Measurements from ENCODE around the gene ZBTB25.
A peak's percentile ranks its signal among the peaks of the same experiment; 100 is the strongest.
"Not testable (repeated sequence)": the region's sequence is repeated elsewhere in the genome, so short reads cannot be mapped to it uniquely, and the experiment has no call there.

Gene ZBTB25

DNA sequence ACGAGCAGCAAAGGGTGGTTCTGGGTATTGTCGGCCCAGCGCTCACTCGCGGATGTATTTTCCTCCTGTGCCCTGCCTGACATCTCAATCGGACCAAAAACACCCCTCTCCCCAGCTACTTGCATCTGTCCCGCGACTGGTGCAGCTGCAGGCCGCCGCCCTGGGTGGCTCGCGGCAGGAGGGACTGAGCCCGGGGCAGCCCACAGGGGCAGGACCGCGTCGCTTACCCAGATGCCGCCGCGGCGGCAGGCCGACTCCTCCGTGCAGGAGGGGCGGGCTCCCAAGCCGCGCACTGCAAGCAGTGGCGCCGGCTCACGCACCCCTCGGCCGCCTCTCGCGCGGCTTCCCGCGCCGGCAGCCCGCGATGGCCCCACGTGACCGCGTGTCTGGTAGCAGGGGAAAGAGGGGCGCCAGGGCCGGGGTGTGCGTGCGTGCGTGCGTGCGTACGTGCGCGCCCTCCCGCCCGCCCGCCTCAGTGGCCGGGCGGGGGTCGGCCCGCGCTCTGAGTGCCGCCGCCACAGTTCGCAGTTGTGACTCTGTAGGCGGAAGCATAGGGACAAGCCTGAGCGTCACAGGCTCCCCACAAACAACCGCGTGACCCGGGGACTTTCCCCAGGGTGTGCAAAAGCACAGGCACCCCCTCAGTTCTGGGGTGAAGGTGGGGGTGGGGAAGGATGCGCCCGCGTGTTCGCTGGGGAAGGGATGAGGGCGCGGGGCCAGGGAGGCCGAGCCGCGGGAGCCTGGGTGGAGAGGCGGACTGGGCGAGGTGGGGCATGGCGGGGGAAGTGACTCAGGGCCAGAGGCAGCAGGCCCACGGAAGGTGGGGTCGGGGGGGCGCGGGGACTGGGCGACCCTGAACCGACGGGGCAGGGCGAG, at the start of gene ZBTB25:
Gene ZBTB25 (minus strand): TSS at position 405 of the 876 bp plus-strand sequence. CDS start 13,305 bp downstream, outside the sequence.
- DNase-seq: peak; percentile 94

- DNase-seq: no peak
Measured at GRCh38 chr14:64550621-64551333, 47.1 kb upstream of the ZBTB25 start.

DNA sequence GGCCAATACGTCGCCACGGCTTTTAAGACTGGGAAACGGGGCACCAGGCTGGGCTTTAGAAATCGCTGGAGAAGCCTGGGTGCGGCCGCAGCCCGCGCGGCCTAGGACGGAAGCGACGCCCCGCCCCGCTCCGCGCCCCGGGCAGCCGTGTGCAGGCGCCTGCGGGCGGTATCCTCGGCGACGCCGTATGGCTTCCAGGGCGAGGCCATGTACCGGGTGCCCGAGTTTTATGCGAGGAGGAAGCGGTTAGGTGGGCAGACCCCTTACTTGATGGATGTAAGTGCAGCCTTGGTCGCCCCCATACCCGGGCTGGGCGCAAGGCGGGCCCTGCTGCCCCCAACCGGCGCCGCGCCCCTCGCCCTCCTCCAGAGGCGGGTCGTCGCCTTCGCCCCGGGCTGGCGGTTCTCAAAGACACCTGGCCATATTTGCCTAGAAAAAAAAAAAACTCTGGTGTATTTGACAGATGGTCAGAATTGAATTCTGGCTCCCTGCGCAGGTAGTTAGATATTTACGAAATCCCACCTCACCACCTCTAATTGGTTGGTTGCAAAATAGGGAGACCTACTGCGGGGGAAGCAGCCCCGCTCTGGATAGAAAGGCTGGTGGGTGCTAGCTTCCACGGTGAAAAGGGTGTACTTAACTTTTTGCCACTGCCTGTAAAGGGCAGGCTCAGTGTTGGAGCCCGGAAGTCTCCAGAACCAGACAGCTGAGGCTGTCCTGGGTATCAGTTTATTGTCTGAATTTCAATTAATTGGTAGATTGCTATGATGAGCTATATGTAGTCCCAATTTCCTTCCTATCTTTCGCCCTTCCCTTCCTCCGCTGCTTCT, 46.4 kb upstream of the ZBTB25 start, which contains the start of gene PPP1R36:
Gene PPP1R36 (plus strand): TSS at position 171 of the 830 bp plus-strand sequence. CDS start 37 bp downstream, at position 208.
- DNase-seq: peak; percentile 24

DNA sequence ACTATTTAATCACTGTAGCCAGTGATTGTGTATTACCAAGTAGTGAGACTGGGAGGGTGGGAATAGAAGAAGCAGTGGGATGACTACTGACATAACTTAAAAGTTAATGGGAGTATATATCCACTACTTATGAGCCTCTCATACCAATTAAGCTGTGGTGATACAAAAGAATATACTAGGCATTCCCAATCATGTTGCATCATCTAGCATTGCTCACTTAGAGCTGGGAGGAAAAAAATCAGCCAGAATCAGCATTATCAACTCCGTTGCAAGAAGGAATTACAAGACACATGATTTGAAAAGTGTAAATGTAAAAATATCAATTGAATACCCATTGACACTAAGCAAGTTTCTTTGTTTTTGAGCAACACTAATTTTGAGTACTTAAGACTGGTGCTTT, 45.4 kb upstream of the ZBTB25 start:
- no peak for DNase-seq

GRCh38 chr14:64544607-64545312, 41.1 kb upstream of the ZBTB25 start:
- DNase-seq: no peak

GRCh38 chr14:64542836-64543201, 39.2 kb upstream of the ZBTB25 start:
- no peak for DNase-seq

DNA sequence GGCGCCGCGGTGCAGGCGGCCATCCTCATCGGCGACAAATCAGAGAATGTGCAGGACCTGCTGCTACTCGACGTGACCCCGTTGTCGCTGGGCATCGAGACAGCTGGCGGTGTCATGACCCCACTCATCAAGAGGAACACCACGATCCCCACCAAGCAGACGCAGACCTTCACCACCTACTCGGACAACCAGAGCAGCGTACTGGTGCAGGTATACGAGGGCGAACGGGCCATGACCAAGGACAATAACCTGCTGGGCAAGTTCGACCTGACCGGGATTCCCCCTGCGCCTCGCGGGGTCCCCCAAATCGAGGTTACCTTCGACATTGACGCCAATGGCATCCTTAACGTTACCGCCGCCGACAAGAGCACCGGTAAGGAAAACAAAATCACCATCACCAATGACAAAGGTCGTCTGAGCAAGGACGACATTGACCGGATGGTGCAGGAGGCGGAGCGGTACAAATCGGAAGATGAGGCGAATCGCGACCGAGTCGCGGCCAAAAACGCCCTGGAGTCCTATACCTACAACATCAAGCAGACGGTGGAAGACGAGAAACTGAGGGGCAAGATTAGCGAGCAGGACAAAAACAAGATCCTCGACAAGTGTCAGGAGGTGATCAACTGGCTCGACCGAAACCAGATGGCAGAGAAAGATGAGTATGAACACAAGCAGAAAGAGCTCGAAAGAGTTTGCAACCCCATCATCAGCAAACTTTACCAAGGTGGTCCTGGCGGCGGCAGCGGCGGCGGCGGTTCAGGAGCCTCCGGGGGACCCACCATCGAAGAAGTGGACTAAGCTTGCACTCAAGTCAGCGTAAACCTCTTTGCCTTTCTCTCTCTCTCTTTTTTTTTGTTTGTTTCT, 38.6 kb upstream of the ZBTB25 start:
- no peak for DNase-seq

- DNase-seq: peak; percentile 6
Measured at GRCh38 chr14:64541261-64541971, 37.8 kb upstream of the ZBTB25 start.

DNA sequence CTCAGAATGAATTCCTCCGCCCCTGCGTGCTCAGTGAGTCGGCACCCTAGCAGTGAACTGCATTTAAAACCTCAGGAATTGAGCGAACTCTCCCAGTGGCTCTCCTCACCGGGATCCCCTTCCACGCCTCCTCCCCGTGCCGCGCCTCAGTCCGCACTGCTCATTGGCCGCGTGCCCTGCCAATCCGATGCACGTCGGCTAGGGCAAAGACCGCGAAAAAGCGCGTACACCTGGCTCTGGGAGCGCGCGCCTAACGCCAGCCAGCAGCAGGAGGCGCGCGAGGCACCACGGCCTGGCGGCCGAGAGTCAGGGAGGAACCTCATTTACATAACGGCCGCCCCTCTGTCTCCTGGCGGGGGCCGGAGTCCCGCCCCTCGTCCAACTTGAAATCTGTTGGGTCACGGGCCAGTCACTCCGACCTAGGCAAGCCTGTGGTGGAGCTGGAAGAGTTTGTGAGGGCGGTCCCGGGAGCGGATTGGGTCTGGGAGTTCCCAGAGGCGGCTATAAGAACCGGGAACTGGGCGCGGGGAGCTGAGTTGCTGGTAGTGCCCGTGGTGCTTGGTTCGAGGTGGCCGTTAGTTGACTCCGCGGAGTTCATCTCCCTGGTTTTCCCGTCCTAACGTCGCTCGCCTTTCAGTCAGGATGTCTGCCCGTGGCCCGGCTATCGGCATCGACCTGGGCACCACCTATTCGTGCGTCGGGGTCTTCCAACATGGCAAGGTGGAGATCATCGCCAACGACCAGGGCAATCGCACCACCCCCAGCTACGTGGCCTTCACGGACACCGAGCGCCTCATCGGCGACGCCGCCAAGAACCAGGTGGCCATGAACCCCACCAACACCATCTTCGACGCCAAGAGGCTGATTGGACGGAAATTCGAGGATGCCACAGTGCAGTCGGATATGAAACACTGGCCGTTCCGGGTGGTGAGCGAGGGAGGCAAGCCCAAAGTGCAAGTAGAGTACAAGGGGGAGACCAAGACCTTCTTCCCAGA, 36.9 kb upstream of the ZBTB25 start, which contains the start of gene HSPA2:
Gene HSPA2 (plus strand): TSS at position 534 of the 995 bp plus-strand sequence. CDS start 109 bp downstream, at position 643.
- peak; percentile 96 for DNase-seq

- DNase-seq: no peak
Measured at GRCh38 chr14:64536488-64537245, 33.0 kb upstream of the ZBTB25 start.

GRCh38 chr14:64531567-64531966, 27.9 kb upstream of the ZBTB25 start:
- DNase-seq: no peak

- DNase-seq: no peak
Measured at GRCh38 chr14:64525354-64525753, 21.7 kb upstream of the ZBTB25 start.

GRCh38 chr14:64522591-64523355, 19.1 kb upstream of the ZBTB25 start:
- no peak for DNase-seq

GRCh38 chr14:64520699-64521098, 17.1 kb upstream of the ZBTB25 start:
- no peak for DNase-seq

DNA sequence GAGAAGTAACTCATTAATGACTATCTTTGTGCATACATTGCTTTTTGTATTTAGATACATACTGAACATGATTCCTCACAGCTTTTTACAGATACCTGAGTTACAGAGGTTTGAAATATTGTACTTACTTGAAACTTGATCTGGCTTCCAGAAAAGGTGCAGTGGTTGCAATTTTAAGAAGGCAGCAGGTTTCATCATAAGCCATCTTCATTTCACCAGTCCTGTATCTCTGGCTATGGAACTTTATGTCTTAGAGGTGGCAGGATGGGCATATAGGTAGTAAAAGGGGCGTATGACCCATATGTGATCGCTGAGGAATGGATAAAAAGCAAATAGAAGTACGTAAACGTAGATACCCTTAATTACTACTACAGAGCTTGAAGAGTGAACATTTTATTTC, 14.6 kb upstream of the ZBTB25 start:
- DNase-seq: no peak

GRCh38 chr14:64517667-64518066, 14.0 kb upstream of the ZBTB25 start:
- DNase-seq: not testable (repeated sequence)

GRCh38 chr14:64516969-64517368, 13.3 kb upstream of the ZBTB25 start:
- no peak for DNase-seq

- DNase-seq: no peak
Measured at GRCh38 chr14:64515053-64515452, 11.4 kb upstream of the ZBTB25 start.

All from stimulated activated CD4-positive, alpha-beta T cell treated with anti-CD3 and anti-CD28 coated beads, Interleukin-1b, Interleukin-23, amount 100 ng/mL, for 48 hours (primary cell).